ENCODE measurements around the gene TINCR. TPM values are rescaled to one million over a fixed set of nuclear protein-coding genes. Genes with fewer than 3 reads are reported as not detected.

Gene TINCR
- total RNA-seq, 4 donors from 2014 or later = 173 to 255 (median 185) TPM

- Histone ChIP-seq H3K4me1 (peaks cover 13% of the 10 kb centered on the region), H3K9me3 (no peaks in the 10 kb centered on the region), H3K4me3 (no peak overlapping the region), H3K36me3 (no peaks in the 10 kb centered on the region), H3K27me3 (peaks cover 21% of the 10 kb centered on the region), H3K27ac (no peak overlapping the region)
- TF ChIP-seq POLR2A (IDR thresholded peaks at IDR 0.05) (no peak), POLR2AphosphoS5 (IDR thresholded peaks at IDR 0.05) (no peak), EP300 (IDR thresholded peaks at IDR 0.05) (no peak), CTCF (IDR thresholded peaks at IDR 0.05) (no peak)
- WGBS = 92% methylated on average over 3 of the region's 3 CpGs
- no peak for DNase-seq (ENCODE audit: low spot score in 2 of 2)
These were observed 4.0 kb upstream of the TINCR start for GRCh38 chr19:5571777-5572176.

GRCh38 chr19:5567970-5568407 lies 236 bp upstream of the TINCR start:
- Histone ChIP-seq H3K4me3 (peak overlapping the region; percentile 60), H3K27me3 (peaks cover 41% of the 10 kb centered on the region), H3K9me3 (no peaks in the 10 kb centered on the region), H3K4me1 (peaks cover 19% of the 10 kb centered on the region), H3K36me3 (no peaks in the 10 kb centered on the region), H3K27ac (peak overlapping the region; percentile 91)
- DNase-seq (ENCODE audit: low spot score in 2 of 2) = no peak
- 32% methylated on average over 13 of the region's 40 CpGs for WGBS
- no peak for TF ChIP-seq EP300 (IDR thresholded peaks at IDR 0.05)
- TF ChIP-seq POLR2A (IDR thresholded peaks at IDR 0.05) = no peak
- TF ChIP-seq CTCF (IDR thresholded peaks at IDR 0.05) = no peak
- TF ChIP-seq POLR2AphosphoS5 (IDR thresholded peaks at IDR 0.05) = no peak

GRCh38 chr19:5564930-5565329 lies 2.8 kb downstream of the TINCR start:
- TF ChIP-seq CTCF (IDR thresholded peaks at IDR 0.05) = no peak
- TF ChIP-seq POLR2AphosphoS5 (IDR thresholded peaks at IDR 0.05) = no peak
- no peak for TF ChIP-seq EP300 (IDR thresholded peaks at IDR 0.05)
- TF ChIP-seq POLR2A (IDR thresholded peaks at IDR 0.05) = no peak
- no peak for DNase-seq (ENCODE audit: low spot score in 2 of 2)
- peaks cover 7% of the 10 kb centered on the region for H3K9me3 ChIP-seq
- H3K27me3 ChIP-seq = peaks cover 57% of the 10 kb centered on the region
- peaks cover 10% of the 10 kb centered on the region for H3K36me3 ChIP-seq
- peaks cover 10% of the 10 kb centered on the region for H3K4me1 ChIP-seq
- peak overlapping the region; percentile 60 for H3K4me3 ChIP-seq
- H3K27ac ChIP-seq = peak overlapping the region; percentile 55
- 49% methylated on average over 7 of the region's 7 CpGs for WGBS

GRCh38 chr19:5563935-5564612 lies 3.7 kb downstream of the TINCR start:
- Histone ChIP-seq H3K4me3 (peak overlapping the region; percentile 60), H3K27me3 (peaks cover 55% of the 10 kb centered on the region), H3K27ac (peak overlapping the region; percentile 55), H3K9me3 (peaks cover 7% of the 10 kb centered on the region), H3K4me1 (peaks cover 10% of the 10 kb centered on the region), H3K36me3 (peaks cover 10% of the 10 kb centered on the region)
- WGBS = 20% methylated on average over 14 of the region's 14 CpGs
- DNase-seq (ENCODE audit: low spot score in 2 of 2) = no peak
- no peak for TF ChIP-seq POLR2AphosphoS5 (IDR thresholded peaks at IDR 0.05)
- no peak for TF ChIP-seq CTCF (IDR thresholded peaks at IDR 0.05)
- no peak for TF ChIP-seq EP300 (IDR thresholded peaks at IDR 0.05)
- TF ChIP-seq POLR2A (IDR thresholded peaks at IDR 0.05) = no peak

- DNase-seq (ENCODE audit: low spot score in 2 of 2) = no peak
- H3K27ac ChIP-seq = peak overlapping the region; percentile 54
- peaks cover 18% of the 10 kb centered on the region for H3K4me1 ChIP-seq
- no peak overlapping the region for H3K4me3 ChIP-seq
- H3K9me3 ChIP-seq = peaks cover 7% of the 10 kb centered on the region
- WGBS = 44% methylated on average over 8 of the region's 8 CpGs
- peaks cover 46% of the 10 kb centered on the region for H3K27me3 ChIP-seq
- no peak for TF ChIP-seq POLR2AphosphoS5 (IDR thresholded peaks at IDR 0.05)
- H3K36me3 ChIP-seq = peaks cover 10% of the 10 kb centered on the region
These were observed 4.7 kb downstream of the TINCR start for GRCh38 chr19:5563008-5563431.

Data from suprapubic skin (tissue), 4 donors.